Measurements from ENCODE around the gene RHOB. TPM values are rescaled to one million over a fixed set of nuclear protein-coding genes. Genes with fewer than 3 reads are reported as not detected.
A peak's percentile ranks its signal among the peaks of the same experiment; 100 is the strongest.

Gene RHOB
- total and polyA plus RNA-seq, 2 of the 13 experiments (the other 11 are each of a cell fraction or from before 2014, with no cell fraction given), result 192 to 268 TPM

DNA sequence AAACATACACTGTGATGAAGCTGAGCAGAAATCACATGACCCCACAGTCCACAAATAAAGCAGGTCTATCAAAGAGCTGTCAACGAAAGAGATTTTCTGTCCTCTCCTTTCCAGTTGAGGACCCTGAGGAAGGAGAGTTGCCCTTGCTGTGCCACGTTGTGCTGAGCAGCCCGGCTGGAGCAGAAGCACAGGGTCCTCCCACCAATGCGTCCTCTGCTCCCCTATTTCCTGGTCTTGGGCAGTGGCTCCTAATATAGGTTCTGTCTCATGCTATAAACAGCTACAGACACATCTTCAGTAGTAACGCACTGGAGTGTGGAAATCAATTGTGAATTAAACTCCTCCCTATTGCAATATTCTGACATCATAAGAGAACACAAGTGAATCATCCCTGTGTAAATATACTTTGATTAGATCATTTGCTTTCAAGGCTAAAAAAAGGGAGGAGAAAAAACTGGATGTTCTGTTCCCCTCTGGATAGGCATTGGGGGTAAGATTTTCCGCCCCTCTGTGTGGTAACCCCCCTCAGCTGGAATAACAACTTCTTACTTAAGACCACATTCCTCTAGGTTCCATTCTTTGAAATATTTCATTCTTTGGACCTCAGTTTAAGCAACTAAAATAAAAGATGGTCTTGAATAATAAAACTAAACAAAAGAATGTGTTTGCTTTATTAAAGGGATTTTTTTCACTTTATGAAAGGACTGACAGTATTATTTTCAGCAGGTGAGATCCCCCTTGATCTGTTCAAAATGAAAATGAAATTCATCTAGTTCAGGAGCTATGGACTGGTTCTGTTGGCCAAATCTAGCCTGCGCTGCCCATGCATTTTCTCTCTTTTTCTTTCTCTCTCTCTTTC, 8.3 kb upstream of the RHOB start (continued):
- TF ChIP-seq MAFG (CRISPR knock-in tag; IDR thresholded peaks at IDR 0.05) (no peak), JUN (CRISPR knock-in tag; IDR thresholded peaks at IDR 0.05) (peak; percentile 90), KLF9 (CRISPR knock-in tag; IDR thresholded peaks at IDR 0.05; ENCODE audit: low read depth) (no peak), FOSL2 (CRISPR knock-in tag; IDR thresholded peaks at IDR 0.05) (peak; percentile 92), TARDBP (CRISPR knock-in tag; IDR thresholded peaks at IDR 0.05) (no peak), ZNF350 (CRISPR knock-in tag; IDR thresholded peaks at IDR 0.05; ENCODE audit: borderline replicate concordance, low read depth) (0 out of 2 replicates have a peak, but pooled peaks have one; percentile 34), ZNF850 (CRISPR knock-in tag; conservative IDR thresholded peaks at IDR 0.05) (no peak), SP2 (CRISPR knock-in tag; IDR thresholded peaks at IDR 0.05) (no peak), CAMTA2 (CRISPR knock-in tag; IDR thresholded peaks at IDR 0.05; ENCODE audit: borderline replicate concordance) (no peak), ARID2 (CRISPR knock-in tag; IDR thresholded peaks at IDR 0.05; ENCODE audit: borderline replicate concordance) (no peak), KMT2A (CRISPR knock-in tag; IDR thresholded peaks at IDR 0.05) (no peak), MEF2D (CRISPR knock-in tag; IDR thresholded peaks at IDR 0.05) (0 out of 2 replicates have a peak, but pooled peaks have one; percentile 28), EP300 (IDR thresholded peaks at IDR 0.05; ENCODE audit: low read depth in 2 of 2, low read length in 2 of 2) (peak; percentile 44 to 87; a peak in 3 of 4 replicates), EP300 (CRISPR knock-in tag; IDR thresholded peaks at IDR 0.05; ENCODE audit: borderline replicate concordance) (peak; percentile 55; the same call in 1 of the 2 replicates)
- TF ChIP-seq, protein P1, sequence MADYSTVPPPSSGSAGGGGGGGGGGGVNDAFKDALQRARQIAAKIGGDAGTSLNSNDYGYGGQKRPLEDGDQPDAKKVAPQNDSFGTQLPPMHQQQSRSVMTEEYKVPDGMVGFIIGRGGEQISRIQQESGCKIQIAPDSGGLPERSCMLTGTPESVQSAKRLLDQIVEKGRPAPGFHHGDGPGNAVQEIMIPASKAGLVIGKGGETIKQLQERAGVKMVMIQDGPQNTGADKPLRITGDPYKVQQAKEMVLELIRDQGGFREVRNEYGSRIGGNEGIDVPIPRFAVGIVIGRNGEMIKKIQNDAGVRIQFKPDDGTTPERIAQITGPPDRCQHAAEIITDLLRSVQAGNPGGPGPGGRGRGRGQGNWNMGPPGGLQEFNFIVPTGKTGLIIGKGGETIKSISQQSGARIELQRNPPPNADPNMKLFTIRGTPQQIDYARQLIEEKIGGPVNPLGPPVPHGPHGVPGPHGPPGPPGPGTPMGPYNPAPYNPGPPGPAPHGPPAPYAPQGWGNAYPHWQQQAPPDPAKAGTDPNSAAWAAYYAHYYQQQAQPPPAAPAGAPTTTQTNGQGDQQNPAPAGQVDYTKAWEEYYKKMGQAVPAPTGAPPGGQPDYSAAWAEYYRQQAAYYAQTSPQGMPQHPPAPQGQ (CRISPR knock-in tag; IDR thresholded peaks at IDR 0.05; ENCODE audit: borderline replicate concordance), result no peak
- TF ChIP-seq, protein P2, sequence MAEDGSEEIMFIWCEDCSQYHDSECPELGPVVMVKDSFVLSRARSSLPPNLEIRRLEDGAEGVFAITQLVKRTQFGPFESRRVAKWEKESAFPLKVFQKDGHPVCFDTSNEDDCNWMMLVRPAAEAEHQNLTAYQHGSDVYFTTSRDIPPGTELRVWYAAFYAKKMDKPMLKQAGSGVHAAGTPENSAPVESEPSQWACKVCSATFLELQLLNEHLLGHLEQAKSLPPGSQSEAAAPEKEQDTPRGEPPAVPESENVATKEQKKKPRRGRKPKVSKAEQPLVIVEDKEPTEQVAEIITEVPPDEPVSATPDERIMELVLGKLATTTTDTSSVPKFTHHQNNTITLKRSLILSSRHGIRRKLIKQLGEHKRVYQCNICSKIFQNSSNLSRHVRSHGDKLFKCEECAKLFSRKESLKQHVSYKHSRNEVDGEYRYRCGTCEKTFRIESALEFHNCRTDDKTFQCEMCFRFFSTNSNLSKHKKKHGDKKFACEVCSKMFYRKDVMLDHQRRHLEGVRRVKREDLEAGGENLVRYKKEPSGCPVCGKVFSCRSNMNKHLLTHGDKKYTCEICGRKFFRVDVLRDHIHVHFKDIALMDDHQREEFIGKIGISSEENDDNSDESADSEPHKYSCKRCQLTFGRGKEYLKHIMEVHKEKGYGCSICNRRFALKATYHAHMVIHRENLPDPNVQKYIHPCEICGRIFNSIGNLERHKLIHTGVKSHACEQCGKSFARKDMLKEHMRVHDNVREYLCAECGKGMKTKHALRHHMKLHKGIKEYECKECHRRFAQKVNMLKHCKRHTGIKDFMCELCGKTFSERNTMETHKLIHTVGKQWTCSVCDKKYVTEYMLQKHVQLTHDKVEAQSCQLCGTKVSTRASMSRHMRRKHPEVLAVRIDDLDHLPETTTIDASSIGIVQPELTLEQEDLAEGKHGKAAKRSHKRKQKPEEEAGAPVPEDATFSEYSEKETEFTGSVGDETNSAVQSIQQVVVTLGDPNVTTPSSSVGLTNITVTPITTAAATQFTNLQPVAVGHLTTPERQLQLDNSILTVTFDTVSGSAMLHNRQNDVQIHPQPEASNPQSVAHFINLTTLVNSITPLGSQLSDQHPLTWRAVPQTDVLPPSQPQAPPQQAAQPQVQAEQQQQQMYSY (CRISPR knock-in tag; IDR thresholded peaks at IDR 0.05), result no peak
- TF ChIP-seq, protein P3, sequence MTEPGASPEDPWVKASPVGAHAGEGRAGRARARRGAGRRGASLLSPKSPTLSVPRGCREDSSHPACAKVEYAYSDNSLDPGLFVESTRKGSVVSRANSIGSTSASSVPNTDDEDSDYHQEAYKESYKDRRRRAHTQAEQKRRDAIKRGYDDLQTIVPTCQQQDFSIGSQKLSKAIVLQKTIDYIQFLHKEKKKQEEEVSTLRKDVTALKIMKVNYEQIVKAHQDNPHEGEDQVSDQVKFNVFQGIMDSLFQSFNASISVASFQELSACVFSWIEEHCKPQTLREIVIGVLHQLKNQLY (CRISPR knock-in tag; IDR thresholded peaks at IDR 0.05), result no peak
- TF ChIP-seq, protein P4, sequence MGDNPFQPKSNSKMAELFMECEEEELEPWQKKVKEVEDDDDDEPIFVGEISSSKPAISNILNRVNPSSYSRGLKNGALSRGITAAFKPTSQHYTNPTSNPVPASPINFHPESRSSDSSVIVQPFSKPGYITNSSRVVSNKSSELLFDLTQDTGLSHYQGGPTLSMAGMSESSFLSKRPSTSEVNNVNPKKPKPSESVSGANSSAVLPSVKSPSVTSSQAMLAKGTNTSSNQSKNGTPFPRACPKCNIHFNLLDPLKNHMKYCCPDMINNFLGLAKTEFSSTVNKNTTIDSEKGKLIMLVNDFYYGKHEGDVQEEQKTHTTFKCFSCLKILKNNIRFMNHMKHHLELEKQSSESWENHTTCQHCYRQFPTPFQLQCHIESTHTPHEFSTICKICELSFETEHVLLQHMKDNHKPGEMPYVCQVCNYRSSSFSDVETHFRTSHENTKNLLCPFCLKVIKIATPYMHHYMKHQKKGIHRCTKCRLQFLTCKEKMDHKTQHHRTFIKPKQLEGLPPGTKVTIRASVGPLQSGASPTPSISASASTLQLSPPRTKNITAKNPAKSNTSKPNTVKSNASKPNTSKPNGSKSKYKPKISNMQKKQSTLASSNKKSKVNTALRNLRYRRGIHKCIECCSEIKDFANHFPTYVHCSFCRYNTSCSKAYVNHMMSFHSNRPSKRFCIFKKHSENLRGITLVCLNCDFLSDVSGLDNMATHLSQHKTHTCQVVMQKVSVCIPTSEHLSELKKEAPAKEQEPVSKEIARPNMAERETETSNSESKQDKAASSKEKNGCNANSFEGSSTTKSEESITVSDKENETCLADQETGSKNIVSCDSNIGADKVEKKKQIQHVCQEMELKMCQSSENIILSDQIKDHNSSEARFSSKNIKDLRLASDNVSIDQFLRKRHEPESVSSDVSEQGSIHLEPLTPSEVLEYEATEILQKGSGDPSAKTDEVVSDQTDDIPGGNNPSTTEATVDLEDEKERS (CRISPR knock-in tag; IDR thresholded peaks at IDR 0.05), result no peak
- TF ChIP-seq, protein P5, sequence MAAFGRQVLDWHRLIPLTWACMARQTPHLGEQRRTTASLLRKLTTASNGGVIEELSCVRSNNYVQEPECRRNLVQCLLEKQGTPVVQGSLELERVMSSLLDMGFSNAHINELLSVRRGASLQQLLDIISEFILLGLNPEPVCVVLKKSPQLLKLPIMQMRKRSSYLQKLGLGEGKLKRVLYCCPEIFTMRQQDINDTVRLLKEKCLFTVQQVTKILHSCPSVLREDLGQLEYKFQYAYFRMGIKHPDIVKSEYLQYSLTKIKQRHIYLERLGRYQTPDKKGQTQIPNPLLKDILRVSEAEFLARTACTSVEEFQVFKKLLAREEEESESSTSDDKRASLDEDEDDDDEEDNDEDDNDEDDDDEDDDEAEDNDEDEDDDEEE (CRISPR knock-in tag; IDR thresholded peaks at IDR 0.05), result no peak
